HUDEP-2 (cell line): ENCODE measurements around the gene PDCD7.
"Not testable (repeated sequence)": the region's sequence is repeated elsewhere in the genome, so short reads cannot be mapped to it uniquely, and the experiment has no call there.

Source experiments
- DNase-seq, 76 experiments: peaks; one replicate each; lab custom pipeline; 2025; ENCODE audit not compliant: unreplicated experiment in 76 of 76; lab: John Stamatoyannopoulos, UW

The PDCD7 gene

GRCh38 chr15:65130941-65131340, 2.7 kb downstream of the PDCD7 start:
- DNase-seq = no peak

- no peak for DNase-seq
Measured at GRCh38 chr15:65115542-65115941, 18.1 kb downstream of the PDCD7 start.

- DNase-seq = no peak
Measured at GRCh38 chr15:65115086-65115485, 18.5 kb downstream of the PDCD7 start, which contains the start of gene UBAP1L. UBAP1L (minus strand) TSS chr15:65115200; CDS start chr15:65106215, 8,985 bp downstream.

- DNase-seq = no peak
Measured at GRCh38 chr15:65110676-65111292, 22.8 kb downstream of the PDCD7 start.

- no peak for DNase-seq
Measured at GRCh38 chr15:65106011-65106590, 27.5 kb downstream of the PDCD7 start.

- no peak for DNase-seq
Measured at GRCh38 chr15:65105038-65105437, 28.6 kb downstream of the PDCD7 start.

- no peak for DNase-seq
Measured at GRCh38 chr15:65102912-65103311, 30.7 kb downstream of the PDCD7 start.

- DNase-seq = no peak
Measured at GRCh38 chr15:65101891-65102708, 31.5 kb downstream of the PDCD7 start.

- peak in 38 of 76 experiments; percentile 2 to 59 (median 27) for DNase-seq
Measured at GRCh38 chr15:65101411-65101890, 32.2 kb downstream of the PDCD7 start.

- no peak for DNase-seq
Measured at GRCh38 chr15:65100442-65100841, 33.2 kb downstream of the PDCD7 start.

- not testable (repeated sequence) for DNase-seq
Measured at GRCh38 chr15:65099801-65100200, 33.8 kb downstream of the PDCD7 start.

- DNase-seq = no peak
Measured at GRCh38 chr15:65099336-65099735, 34.3 kb downstream of the PDCD7 start.

- no peak for DNase-seq
Measured at GRCh38 chr15:65097651-65098263, 35.9 kb downstream of the PDCD7 start.

- no peak for DNase-seq
Measured at GRCh38 chr15:65096481-65097385, 36.9 kb downstream of the PDCD7 start.

- no peak for DNase-seq
Measured at GRCh38 chr15:65095747-65096104, 37.9 kb downstream of the PDCD7 start.

GRCh38 chr15:65095011-65095746, 38.4 kb downstream of the PDCD7 start:
- DNase-seq = no peak

GRCh38 chr15:65094294-65094995, 39.2 kb downstream of the PDCD7 start:
- no peak for DNase-seq

GRCh38 chr15:65093793-65094170, 39.8 kb downstream of the PDCD7 start:
- not testable (repeated sequence) for DNase-seq
